HG03135 (cell line): ENCODE measurements around the gene GRIN3B.
"Not testable (repeated sequence)": the region's sequence is repeated elsewhere in the genome, so short reads cannot be mapped to it uniquely, and the experiment has no call there.

Experiments used
- ATAC-seq: cut with Tn5 transposase; IDR thresholded peaks from one replicate; pipeline ENCODE4 v1.9.1; 2021; ENCODE audit warnings: mild to moderate bottlenecking, moderate library complexity; ENCODE audit not compliant: unreplicated experiment

GRIN3B gene

GRCh38 chr19:1000095-1000494 lies at the start of gene GRIN3B:
TSS of gene GRIN3B (plus strand) at chr19:1000419. CDS start at chr19:1000438, 19 bp downstream.
- ATAC-seq = no peak

GRCh38 chr19:952049-952679 lies 48.1 kb upstream of the GRIN3B start:
- no peak for ATAC-seq

- no peak for ATAC-seq
Observed at GRCh38 chr19:952680-953444, 47.4 kb upstream of the GRIN3B start.

- ATAC-seq = no peak
Observed at GRCh38 chr19:953445-954271, 46.6 kb upstream of the GRIN3B start.

DNA sequence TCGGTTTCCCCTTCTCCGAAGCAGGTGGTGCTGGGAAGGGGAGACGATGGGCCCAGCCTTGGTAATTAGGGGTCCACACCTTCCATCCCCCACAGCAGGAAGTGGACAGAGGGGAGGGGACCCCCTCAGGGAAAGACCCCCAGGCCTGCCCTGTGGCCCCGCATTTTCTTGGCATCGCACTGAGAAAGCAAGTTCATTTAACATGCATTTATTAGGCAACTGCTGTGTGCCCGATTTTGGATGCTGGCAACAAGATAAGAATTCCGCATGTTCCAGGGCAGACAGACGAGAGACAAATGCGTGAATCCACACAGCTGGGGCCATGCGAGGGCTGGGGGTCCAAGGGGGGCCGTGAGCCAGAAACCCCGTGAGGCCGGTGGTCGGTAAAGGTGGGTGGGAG lies 45.9 kb upstream of the GRIN3B start:
- ATAC-seq = no peak

- ATAC-seq = no peak
Observed at GRCh38 chr19:954672-955494, 45.3 kb upstream of the GRIN3B start.

DNA sequence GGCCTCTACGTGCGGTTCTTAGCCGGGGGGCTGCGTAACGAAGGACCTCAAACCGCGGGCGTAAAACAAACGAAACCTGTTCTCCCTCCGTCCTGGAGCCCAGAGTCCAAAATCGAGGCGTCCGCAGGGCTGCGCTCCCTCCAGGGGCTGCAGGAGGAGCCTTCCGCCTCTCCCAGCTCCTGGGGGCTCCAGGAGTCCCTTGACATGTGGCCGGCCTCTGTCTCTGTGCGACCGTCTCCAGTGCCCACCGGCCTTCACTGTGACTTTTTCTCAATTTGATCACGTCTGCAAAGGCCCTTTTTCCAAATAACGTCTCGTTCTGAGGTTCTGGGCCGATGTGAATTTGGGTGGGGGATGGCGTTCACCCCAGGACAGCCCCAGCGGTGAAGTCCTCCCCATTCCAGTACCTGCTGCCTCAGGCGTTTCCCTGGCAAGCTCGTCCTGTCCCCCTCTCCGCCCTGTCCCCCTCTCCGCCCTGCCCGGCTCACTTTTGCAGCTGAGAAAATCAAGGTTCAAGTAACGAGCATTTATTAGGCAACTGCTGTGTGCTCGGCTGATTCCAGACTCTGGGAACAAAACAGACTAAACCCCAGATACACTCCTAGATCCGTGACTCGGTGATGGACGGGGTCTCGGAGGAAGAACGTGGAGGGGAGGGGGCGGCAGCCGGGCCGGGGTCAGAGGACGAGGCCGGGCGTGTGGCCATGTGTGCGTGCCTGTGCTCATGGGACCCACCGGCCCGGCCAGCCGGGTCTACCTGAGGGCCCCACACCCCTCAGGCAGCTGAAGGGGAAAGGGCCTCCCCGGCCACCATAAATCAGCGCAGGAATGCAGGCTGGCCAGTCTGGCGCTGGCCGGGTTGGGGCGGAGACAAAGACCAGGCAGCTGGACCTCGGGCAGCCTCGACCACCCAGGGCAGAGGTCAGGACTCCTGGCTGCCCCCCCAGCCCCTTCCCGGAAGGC lies 44.1 kb upstream of the GRIN3B start:
- no peak for ATAC-seq

DNA sequence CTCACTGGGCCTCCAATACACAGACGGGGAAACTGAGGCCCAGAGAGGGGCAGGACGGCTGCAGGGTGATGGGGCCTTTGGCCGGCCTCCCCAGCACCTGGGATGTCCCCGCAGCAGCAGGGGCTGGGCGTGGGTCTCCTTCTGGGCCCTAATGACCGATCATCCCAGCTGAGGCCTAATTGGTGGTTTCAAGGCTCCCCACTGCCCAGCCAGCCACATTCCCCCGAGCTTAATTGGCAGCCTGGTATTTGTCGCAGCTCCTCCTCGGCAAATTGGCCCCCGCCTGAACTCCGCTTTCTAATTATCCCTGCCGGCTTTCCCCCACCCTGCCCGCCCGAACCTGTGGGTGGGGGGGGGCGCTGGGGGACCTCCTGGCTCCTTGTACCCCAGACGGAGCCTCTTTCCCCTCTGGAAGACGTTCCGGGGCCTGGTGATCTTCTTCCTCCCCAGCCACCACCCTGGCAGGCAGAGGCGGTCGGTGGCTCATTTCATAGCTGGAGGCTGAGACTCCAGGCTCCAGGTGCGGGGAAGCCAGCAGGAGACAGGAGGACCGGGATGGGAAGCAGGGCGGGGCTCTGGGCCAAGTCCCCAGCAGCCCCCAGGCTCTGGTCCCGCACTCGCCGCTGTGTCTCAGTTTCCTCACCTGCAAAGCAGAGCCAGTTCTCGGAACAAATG lies 43.3 kb upstream of the GRIN3B start:
- ATAC-seq = no peak

DNA sequence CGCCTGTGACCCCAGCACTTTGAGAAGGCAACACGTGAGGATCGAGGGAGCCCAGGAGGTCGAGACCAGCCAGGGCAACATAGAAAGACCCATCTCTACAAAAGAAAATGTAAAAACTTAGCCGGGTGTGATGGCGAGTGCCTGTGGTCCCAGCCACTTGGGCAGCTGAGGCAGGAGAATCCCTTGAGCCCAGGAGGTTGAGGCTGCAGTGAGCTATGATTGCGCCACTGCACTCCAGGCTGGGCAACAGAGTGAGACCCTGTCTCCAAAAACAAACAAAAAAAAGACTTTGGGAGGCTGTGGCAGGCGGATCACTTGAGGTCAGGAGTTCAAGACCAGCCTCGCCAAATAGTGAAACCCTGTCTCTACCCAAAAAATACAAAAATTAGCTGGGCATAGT lies 42.6 kb upstream of the GRIN3B start:
- not testable (repeated sequence) for ATAC-seq

DNA sequence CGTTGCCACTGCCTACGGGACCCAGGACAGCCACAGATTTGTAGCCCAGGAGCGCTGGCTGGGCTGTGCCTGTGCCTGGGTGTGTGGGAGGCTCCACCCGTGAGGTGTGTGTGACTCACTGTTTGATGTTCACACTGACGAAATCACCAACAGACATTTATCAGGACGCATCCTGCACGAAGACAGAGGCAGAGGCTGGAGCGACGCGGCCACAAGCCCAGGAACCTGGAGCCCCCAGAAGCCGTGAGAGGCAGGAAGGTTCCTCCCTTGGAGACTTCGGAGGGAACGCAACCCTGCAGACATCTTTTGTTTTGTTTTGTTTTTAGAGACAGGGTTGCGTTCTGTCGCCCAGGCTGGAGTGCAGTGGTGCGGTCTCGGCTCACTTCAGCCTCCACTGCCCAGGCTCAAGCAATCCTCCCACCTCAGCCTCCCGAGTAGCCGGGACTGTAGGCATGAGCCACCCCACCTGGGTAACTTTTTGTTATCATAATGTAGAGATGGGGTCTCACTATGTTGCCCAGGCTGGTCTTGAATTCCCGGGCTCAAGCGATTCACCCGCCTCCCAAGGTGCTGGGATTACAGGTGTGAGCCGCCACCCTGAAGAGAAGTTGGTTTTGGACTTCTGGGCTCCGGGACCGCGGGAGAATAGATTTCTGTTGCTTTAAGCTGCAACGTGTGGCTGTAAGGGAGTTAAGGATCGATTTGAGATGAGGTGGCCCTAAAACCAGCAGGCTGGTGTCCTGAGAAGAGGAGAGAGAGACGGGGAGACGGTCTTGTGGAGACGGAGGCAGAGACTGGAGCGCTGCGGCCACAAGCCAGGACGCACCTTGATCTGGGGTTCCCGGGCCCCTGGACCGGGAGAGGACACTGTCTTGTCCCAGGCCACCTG lies 41.0 kb upstream of the GRIN3B start:
- no peak for ATAC-seq

GRCh38 chr19:960020-960419 lies 40.2 kb upstream of the GRIN3B start:
- no peak for ATAC-seq

DNA sequence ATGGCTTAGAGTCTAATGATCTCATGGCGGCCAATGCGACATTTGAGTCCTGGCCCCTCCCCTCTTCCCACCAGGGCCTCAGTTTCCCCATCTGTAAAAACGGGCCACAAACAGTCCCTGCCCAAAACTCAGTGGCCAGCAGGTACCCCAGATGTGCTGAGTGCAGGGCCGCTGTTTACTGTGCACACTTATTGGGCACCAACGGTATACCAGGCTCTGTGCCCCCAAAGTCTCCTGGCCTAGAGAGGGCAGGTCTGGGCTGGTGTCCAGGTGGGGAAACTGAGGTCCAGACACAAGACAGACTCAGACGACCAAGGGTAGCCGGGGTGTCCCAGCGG lies 39.6 kb upstream of the GRIN3B start:
- no peak for ATAC-seq

- no peak for ATAC-seq
Observed at GRCh38 chr19:961866-962620, 38.2 kb upstream of the GRIN3B start.

GRCh38 chr19:962683-963400 lies 37.4 kb upstream of the GRIN3B start:
- ATAC-seq = no peak

DNA sequence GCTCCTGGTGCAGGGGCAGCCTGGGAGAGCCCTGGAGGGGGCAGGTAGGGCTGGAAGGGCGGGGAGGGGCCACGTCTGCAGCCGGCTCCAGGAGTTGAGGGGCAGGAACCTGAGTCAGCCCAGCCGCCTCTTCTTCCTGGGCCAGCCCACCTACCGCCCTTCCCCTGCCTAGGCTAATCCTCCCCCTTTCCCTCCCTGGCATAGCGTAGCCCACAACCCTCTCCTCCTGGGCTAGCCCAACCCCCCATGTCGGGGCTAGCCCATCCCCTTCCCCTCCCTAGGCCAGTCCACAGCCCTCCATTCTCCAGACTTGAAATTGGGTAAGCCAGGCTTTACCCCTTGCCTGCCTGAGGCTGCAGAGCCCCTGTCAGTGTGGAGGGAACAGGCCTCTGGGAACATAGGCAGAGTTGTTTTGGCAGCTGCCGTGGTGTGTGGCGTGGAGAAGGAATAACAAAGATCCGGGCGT lies 36.7 kb upstream of the GRIN3B start:
- ATAC-seq = no peak

DNA sequence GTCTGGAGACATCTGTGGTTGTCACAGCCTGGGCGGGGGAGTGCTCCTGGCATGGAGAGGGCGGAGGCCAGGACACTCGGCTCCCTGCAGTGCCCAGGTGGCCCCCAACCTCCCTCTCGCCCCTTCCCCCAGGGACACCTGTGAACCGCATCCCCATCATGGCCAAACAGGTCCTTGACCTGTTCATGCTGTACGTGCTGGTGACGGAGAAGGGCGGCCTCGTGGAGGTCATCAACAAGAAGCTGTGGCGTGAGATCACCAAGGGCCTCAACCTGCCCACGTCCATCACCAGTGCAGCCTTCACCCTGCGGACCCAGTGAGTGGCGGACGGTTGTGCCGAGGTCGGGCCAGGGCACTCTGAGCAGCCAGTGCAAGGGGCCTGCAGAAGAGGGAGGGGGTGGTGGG lies 36.1 kb upstream of the GRIN3B start:
- ATAC-seq = no peak
